Ishikawa (cell line): Measurements from ENCODE around the gene ARMC7.

Experiments
- CEBPB ChIP-seq: IDR thresholded peaks from 2 replicates; pipeline ENCODE4 v1.6.1; 2012
- CREB1 ChIP-seq: IDR thresholded peaks from 2 replicates; pipeline ENCODE4 v1.6.1; 2012; ENCODE audit warnings: low read depth
- EGR1 ChIP-seq: IDR thresholded peaks from 2 replicates; pipeline ENCODE4 v1.6.1; 2012
- EP300 ChIP-seq: IDR thresholded peaks from 2 replicates; pipeline ENCODE4 v1.6.1; 2012; ENCODE audit warnings: borderline replicate concordance
- FOXM1 ChIP-seq: IDR thresholded peaks from 2 replicates; pipeline ENCODE4 v1.6.1; 2012; ENCODE audit warnings: low read depth, borderline replicate concordance
- NFIC ChIP-seq: IDR thresholded peaks from 2 replicates; pipeline ENCODE4 v1.6.1; 2012
- RAD21 ChIP-seq: IDR thresholded peaks from 2 replicates; pipeline ENCODE4 v1.6.1; 2012; ENCODE audit warnings: low read depth
- TAF1 ChIP-seq: IDR thresholded peaks from 2 replicates; pipeline ENCODE4 v1.6.1; 2012; ENCODE audit warnings: low read depth, mild to moderate bottlenecking
- TCF12 ChIP-seq: IDR thresholded peaks from 2 replicates; pipeline ENCODE4 v1.6.1; 2012; ENCODE audit warnings: low read depth
- TEAD4 ChIP-seq: IDR thresholded peaks from 2 replicates; pipeline ENCODE4 v1.6.1; 2012
- YY1 ChIP-seq: IDR thresholded peaks from 2 replicates; pipeline ENCODE4 v1.6.1; 2012; ENCODE audit warnings: low read depth
- ZBTB7A ChIP-seq: IDR thresholded peaks from 2 replicates; pipeline ENCODE4 v1.6.1; 2012; ENCODE audit warnings: low read depth
- TF ChIP-seq, protein P1 (sequence below): IDR thresholded peaks from 2 replicates; pipeline ENCODE4 v1.6.1; 2012
- TF ChIP-seq, protein P2 (sequence below): IDR thresholded peaks from 2 replicates; pipeline ENCODE4 v1.6.1; 2012
- TF ChIP-seq, protein P3 (sequence below): IDR thresholded peaks from 2 replicates; pipeline ENCODE4 v1.6.1; 2012; ENCODE audit warnings: low read depth, mild to moderate bottlenecking

Gene ARMC7

DNA sequence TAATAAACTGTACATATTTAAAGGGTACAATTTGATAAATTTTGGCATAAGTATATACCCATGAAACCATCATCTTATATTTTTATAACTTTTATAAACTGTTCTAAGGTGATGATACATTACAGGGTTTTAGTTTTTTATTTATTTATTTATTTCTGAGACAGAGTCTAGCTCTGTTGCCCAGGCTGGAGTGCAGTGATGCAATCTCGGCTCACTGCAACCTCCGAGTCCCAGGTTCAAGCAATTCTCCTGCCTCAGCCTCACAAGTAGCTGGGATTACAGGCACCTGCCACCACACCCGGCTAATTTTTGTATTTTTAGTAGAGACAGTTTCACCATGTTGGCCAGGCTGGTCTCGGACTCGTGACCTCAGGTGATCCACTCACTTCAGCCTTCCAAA is 18.2 kb downstream of the ARMC7 start:
- 0 out of 2 replicates have a peak, but pooled peaks have one; percentile 2 for TF ChIP-seq CEBPB

DNA sequence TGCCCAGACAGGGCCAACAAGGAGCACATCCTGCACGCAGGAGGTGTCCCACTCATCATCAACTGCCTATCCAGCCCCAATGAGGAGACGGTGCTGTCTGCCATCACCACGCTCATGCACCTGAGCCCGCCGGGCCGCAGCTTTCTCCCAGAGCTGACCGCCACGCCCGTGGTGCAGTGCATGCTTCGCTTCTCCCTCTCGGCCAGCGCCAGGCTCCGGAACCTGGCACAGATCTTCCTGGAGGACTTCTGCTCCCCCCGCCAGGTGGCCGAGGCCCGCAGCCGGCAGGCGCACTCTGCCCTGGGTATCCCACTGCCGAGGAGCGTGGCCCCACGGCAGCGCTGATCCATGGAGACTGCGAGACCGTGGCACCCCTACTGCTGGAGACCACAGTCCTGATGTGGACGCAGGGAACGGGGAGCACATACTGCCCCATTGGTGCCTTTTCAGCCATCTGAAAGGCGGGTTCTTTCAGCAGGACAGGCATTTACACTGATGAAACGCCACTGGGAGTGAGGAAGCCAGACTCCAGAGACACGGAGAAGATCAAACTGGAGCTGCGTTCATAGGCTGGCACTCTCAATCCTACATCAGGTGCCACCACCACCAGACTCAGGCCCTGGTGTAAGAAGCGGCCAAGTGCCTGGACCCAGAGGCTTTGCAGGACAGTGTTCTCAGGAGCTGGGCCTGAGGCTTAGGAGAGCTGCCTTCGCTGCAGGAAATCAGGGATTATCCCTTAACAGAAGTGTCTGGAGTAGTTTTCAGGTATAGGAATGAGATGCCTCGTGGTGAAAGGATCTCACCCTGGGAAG is 19.1 kb downstream of the ARMC7 start:
- TF ChIP-seq, protein P1, sequence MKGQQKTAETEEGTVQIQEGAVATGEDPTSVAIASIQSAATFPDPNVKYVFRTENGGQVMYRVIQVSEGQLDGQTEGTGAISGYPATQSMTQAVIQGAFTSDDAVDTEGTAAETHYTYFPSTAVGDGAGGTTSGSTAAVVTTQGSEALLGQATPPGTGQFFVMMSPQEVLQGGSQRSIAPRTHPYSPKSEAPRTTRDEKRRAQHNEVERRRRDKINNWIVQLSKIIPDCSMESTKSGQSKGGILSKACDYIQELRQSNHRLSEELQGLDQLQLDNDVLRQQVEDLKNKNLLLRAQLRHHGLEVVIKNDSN: no peak
- no peak for TF ChIP-seq NFIC
- TF ChIP-seq, protein P2, sequence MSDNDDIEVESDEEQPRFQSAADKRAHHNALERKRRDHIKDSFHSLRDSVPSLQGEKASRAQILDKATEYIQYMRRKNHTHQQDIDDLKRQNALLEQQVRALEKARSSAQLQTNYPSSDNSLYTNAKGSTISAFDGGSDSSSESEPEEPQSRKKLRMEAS: no peak
- TF ChIP-seq RAD21: no peak
- no peak for TF ChIP-seq TAF1
- no peak for TF ChIP-seq YY1
- TF ChIP-seq EP300: no peak
- TF ChIP-seq ZBTB7A: no peak
- TF ChIP-seq TCF12: no peak
- TF ChIP-seq CREB1: no peak

- no peak for TF ChIP-seq CREB1
- no peak for TF ChIP-seq TEAD4
- TF ChIP-seq EGR1: no peak
- TF ChIP-seq NFIC: no peak
- TF ChIP-seq EP300: no peak
- TF ChIP-seq CEBPB: no peak
- TF ChIP-seq ZBTB7A: no peak
- no peak for TF ChIP-seq TCF12
- no peak for TF ChIP-seq YY1
- TF ChIP-seq, protein P1: no peak
- TF ChIP-seq TAF1: no peak
These were observed 19.8 kb downstream of the ARMC7 start for GRCh38 chr17:75129576-75129975.

- TF ChIP-seq TCF12 (no peak), RAD21 (no peak), ZBTB7A (no peak), CREB1 (no peak), TAF1 (no peak), YY1 (no peak), EP300 (no peak), TEAD4 (no peak; the same call in 1 of the 2 replicates), CEBPB (no peak), EGR1 (no peak), FOXM1 (no peak), NFIC (no peak)
- TF ChIP-seq, protein P1: no peak
- TF ChIP-seq, protein P3, sequence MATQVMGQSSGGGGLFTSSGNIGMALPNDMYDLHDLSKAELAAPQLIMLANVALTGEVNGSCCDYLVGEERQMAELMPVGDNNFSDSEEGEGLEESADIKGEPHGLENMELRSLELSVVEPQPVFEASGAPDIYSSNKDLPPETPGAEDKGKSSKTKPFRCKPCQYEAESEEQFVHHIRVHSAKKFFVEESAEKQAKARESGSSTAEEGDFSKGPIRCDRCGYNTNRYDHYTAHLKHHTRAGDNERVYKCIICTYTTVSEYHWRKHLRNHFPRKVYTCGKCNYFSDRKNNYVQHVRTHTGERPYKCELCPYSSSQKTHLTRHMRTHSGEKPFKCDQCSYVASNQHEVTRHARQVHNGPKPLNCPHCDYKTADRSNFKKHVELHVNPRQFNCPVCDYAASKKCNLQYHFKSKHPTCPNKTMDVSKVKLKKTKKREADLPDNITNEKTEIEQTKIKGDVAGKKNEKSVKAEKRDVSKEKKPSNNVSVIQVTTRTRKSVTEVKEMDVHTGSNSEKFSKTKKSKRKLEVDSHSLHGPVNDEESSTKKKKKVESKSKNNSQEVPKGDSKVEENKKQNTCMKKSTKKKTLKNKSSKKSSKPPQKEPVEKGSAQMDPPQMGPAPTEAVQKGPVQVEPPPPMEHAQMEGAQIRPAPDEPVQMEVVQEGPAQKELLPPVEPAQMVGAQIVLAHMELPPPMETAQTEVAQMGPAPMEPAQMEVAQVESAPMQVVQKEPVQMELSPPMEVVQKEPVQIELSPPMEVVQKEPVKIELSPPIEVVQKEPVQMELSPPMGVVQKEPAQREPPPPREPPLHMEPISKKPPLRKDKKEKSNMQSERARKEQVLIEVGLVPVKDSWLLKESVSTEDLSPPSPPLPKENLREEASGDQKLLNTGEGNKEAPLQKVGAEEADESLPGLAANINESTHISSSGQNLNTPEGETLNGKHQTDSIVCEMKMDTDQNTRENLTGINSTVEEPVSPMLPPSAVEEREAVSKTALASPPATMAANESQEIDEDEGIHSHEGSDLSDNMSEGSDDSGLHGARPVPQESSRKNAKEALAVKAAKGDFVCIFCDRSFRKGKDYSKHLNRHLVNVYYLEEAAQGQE: no peak
- TF ChIP-seq, protein P2: no peak
These were observed 20.4 kb downstream of the ARMC7 start for GRCh38 chr17:75130059-75130631.

- TF ChIP-seq ZBTB7A (no peak), TEAD4 (no peak), CREB1 (no peak), FOXM1 (no peak), TCF12 (no peak), RAD21 (0 out of 2 replicates have a peak, but pooled peaks have one; percentile 19), EGR1 (no peak), TAF1 (peak; percentile 6; the same call in 1 of the 2 replicates), EP300 (no peak), NFIC (0 out of 2 replicates have a peak, but pooled peaks have one; percentile 6)
- TF ChIP-seq, protein P1: no peak; the same call in 1 of the 2 replicates
- TF ChIP-seq, protein P2: peak; percentile 54; the same call in 1 of the 2 replicates
These were observed 21.0 kb downstream of the ARMC7 start for GRCh38 chr17:75130632-75131277.
